Measurements from ENCODE around the gene PDGFD.

PDGFD gene

DNA sequence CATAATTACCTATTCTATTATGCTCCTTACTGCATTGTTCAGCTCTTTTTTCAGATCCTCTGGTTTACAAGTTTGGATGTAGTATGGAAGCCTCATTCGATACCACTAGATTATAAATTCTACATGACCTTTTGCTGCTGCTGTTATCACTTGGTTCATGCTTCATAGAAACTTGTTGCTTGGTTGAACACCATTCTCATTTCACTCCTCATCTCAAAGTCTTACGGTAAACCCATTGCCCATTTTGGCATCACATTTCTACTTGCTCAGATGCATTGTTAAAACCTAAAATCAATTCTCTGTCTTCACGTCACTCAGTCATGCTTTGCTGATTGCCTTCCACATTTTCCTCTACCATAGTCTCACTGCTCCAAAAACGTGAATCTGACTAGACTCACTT, 283.0 kb downstream of the PDGFD start:
- no peaks in the 10 kb centered on the region for H3K9me3 ChIP-seq (ENCODE audit: severe bottlenecking)
- TF ChIP-seq, protein P1, sequence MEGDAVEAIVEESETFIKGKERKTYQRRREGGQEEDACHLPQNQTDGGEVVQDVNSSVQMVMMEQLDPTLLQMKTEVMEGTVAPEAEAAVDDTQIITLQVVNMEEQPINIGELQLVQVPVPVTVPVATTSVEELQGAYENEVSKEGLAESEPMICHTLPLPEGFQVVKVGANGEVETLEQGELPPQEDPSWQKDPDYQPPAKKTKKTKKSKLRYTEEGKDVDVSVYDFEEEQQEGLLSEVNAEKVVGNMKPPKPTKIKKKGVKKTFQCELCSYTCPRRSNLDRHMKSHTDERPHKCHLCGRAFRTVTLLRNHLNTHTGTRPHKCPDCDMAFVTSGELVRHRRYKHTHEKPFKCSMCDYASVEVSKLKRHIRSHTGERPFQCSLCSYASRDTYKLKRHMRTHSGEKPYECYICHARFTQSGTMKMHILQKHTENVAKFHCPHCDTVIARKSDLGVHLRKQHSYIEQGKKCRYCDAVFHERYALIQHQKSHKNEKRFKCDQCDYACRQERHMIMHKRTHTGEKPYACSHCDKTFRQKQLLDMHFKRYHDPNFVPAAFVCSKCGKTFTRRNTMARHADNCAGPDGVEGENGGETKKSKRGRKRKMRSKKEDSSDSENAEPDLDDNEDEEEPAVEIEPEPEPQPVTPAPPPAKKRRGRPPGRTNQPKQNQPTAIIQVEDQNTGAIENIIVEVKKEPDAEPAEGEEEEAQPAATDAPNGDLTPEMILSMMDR (IDR thresholded peaks at IDR 0.05; ENCODE audit: poor library complexity, severe bottlenecking) = no peak
- DNase-seq (ENCODE audit: low spot score) = no peak
- ATAC-seq (ENCODE audit: low read depth) = no peak
- no peak overlapping the region for H3K27ac ChIP-seq (ENCODE audit: poor library complexity, severe bottlenecking)
- H3K36me3 ChIP-seq (ENCODE audit: low read depth) = no peaks in the 10 kb centered on the region
- no peak overlapping the region for H3K4me3 ChIP-seq (ENCODE audit: severe bottlenecking)
- H3K4me1 ChIP-seq (ENCODE audit: insufficient read depth, poor library complexity, severe bottlenecking) = no peaks in the 10 kb centered on the region
- no peaks in the 10 kb centered on the region for H3K27me3 ChIP-seq (ENCODE audit: insufficient read depth, poor library complexity, severe bottlenecking)

GRCh38 chr11:103878646-103879045, 285.3 kb downstream of the PDGFD start:
- ATAC-seq (ENCODE audit: low read depth) = no peak
- Histone ChIP-seq H3K9me3 (ENCODE audit: severe bottlenecking) (no peaks in the 10 kb centered on the region), H3K27ac (ENCODE audit: poor library complexity, severe bottlenecking) (no peak overlapping the region), H3K27me3 (ENCODE audit: insufficient read depth, poor library complexity, severe bottlenecking) (no peaks in the 10 kb centered on the region), H3K36me3 (ENCODE audit: low read depth) (no peaks in the 10 kb centered on the region), H3K4me1 (ENCODE audit: insufficient read depth, poor library complexity, severe bottlenecking) (no peaks in the 10 kb centered on the region), H3K4me3 (ENCODE audit: severe bottlenecking) (no peak overlapping the region)
- no peak for DNase-seq (ENCODE audit: low spot score)
- TF ChIP-seq, protein P1 (IDR thresholded peaks at IDR 0.05; ENCODE audit: poor library complexity, severe bottlenecking) = no peak

GRCh38 chr11:103877221-103877620, 286.7 kb downstream of the PDGFD start:
- DNase-seq (ENCODE audit: low spot score) = no peak
- Histone ChIP-seq H3K27me3 (ENCODE audit: insufficient read depth, poor library complexity, severe bottlenecking) (no peaks in the 10 kb centered on the region), H3K27ac (ENCODE audit: poor library complexity, severe bottlenecking) (no peak overlapping the region), H3K36me3 (ENCODE audit: low read depth) (no peaks in the 10 kb centered on the region), H3K9me3 (ENCODE audit: severe bottlenecking) (no peaks in the 10 kb centered on the region), H3K4me1 (ENCODE audit: insufficient read depth, poor library complexity, severe bottlenecking) (no peaks in the 10 kb centered on the region), H3K4me3 (ENCODE audit: severe bottlenecking) (no peak overlapping the region)
- no peak for ATAC-seq (ENCODE audit: low read depth)
- TF ChIP-seq, protein P1 (IDR thresholded peaks at IDR 0.05; ENCODE audit: poor library complexity, severe bottlenecking) = peak; percentile 15

DNA sequence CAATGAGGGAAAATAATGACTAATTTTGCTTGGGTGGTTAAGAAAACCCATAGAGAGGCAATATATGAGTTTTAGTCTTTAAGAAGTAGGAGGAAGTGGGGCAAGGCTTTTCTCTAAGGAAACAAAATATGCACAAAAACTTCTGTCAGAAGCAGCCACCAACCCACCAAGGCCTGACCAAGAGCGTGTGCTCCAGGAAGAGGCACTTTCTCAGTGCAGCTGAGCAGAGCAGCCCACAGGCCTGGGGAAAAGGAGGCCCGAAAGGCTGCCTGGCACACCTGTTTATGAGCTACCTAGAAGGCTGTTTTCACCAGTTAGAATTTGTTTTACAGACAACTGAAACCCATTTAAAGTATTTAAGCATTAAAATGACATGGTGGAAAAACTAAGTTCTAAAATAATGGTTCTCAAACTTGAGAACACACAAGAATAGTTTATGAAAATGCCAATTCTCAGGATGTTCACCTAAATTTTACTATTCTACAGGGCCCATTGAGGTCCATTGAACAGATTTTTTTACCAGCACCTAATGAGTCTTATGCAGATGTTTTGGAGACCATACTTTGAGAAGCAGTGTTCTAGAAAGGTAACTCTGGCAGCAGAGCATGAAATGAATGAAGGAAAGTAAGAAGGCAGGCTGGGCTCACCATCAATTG, 288.0 kb downstream of the PDGFD start:
- TF ChIP-seq, protein P1 (IDR thresholded peaks at IDR 0.05; ENCODE audit: poor library complexity, severe bottlenecking) = no peak
- H3K4me3 ChIP-seq (ENCODE audit: severe bottlenecking) = no peak overlapping the region
- DNase-seq (ENCODE audit: low spot score) (no peak), ATAC-seq (ENCODE audit: low read depth) (no peak)
- H3K4me1 ChIP-seq (ENCODE audit: insufficient read depth, poor library complexity, severe bottlenecking) = no peaks in the 10 kb centered on the region
- H3K27ac ChIP-seq (ENCODE audit: poor library complexity, severe bottlenecking) = no peak overlapping the region
- H3K27me3 ChIP-seq (ENCODE audit: insufficient read depth, poor library complexity, severe bottlenecking) = no peaks in the 10 kb centered on the region
- no peaks in the 10 kb centered on the region for H3K36me3 ChIP-seq (ENCODE audit: low read depth)
- no peaks in the 10 kb centered on the region for H3K9me3 ChIP-seq (ENCODE audit: severe bottlenecking)

DNA sequence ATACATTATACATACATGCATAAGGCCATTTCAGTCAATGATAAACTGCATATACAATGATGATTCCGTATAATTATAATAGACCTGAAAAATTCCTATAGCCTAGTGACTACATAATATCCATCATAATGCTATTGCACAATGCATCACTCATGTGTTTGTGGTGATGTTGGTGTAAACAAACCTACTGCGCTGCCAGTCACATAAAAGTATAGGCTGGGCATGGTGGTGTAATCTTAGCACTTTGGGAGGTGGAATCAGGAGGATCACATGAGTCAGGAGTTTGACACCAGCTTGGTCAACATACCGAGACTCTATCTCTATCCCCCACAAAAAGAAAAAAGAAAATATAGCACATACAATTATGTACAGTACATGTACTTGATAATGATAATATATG, 291.2 kb downstream of the PDGFD start:
- Histone ChIP-seq H3K27me3 (ENCODE audit: insufficient read depth, poor library complexity, severe bottlenecking) (no peaks in the 10 kb centered on the region), H3K36me3 (ENCODE audit: low read depth) (no peaks in the 10 kb centered on the region), H3K4me3 (ENCODE audit: severe bottlenecking) (no peak overlapping the region), H3K4me1 (ENCODE audit: insufficient read depth, poor library complexity, severe bottlenecking) (no peaks in the 10 kb centered on the region), H3K9me3 (ENCODE audit: severe bottlenecking) (no peaks in the 10 kb centered on the region), H3K27ac (ENCODE audit: poor library complexity, severe bottlenecking) (no peak overlapping the region)
- DNase-seq (ENCODE audit: low spot score) (no peak), ATAC-seq (ENCODE audit: low read depth) (no peak)
- TF ChIP-seq, protein P1 (IDR thresholded peaks at IDR 0.05; ENCODE audit: poor library complexity, severe bottlenecking) = no peak
